Neuronal stem cell (in vitro differentiated cells): ENCODE results near the gene NFASC.
A peak's percentile ranks its signal among the peaks of the same experiment; 100 is the strongest.

Experiments
- DNase-seq: peaks from one replicate; pipeline ENCODE4 v3.0.0-alpha.2; 2013; ENCODE audit warnings: low spot score
- H2AFZ ChIP-seq: one replicate; pipeline ENCODE4 v1.6.1; 2013; ENCODE audit warnings: mild to moderate bottlenecking, low read length, inconsistent platforms
- H2AK5ac ChIP-seq: 2 replicates; pipeline ENCODE4 v1.6.1; 2013; ENCODE audit warnings: low read depth, mild to moderate bottlenecking, inconsistent platforms, low read length, moderate library complexity, mixed read lengths
- H2BK120ac ChIP-seq: 2 replicates; pipeline ENCODE4 v1.6.1; 2013; ENCODE audit warnings: low read depth, mild to moderate bottlenecking, inconsistent platforms, low read length, moderate library complexity, mixed read lengths
- H2BK12ac ChIP-seq: one replicate; pipeline ENCODE4 v1.6.1; 2013; ENCODE audit warnings: low read length, inconsistent platforms
- H2BK15ac ChIP-seq: 2 replicates; pipeline ENCODE4 v1.6.1; 2013; ENCODE audit warnings: mild to moderate bottlenecking, low read length, inconsistent platforms, mixed read lengths
- H2BK5ac ChIP-seq: one replicate; pipeline ENCODE4 v1.6.1; 2013; ENCODE audit warnings: inconsistent platforms, mild to moderate bottlenecking, low read length, moderate library complexity
- H3K14ac ChIP-seq: one replicate; pipeline ENCODE4 v1.6.1; 2013; ENCODE audit warnings: low read length, inconsistent platforms
- H3K18ac ChIP-seq: 2 replicates; pipeline ENCODE4 v1.6.1; 2013; ENCODE audit warnings: low read length, inconsistent platforms
- H3K23ac ChIP-seq: 2 replicates; pipeline ENCODE4 v1.6.1; 2013; ENCODE audit warnings: low read depth, mild to moderate bottlenecking, mixed read lengths, low read length, inconsistent platforms; ENCODE audit not compliant: poor library complexity
- H3K27ac ChIP-seq: replicated peaks from 3 replicates; pipeline ENCODE4 v1.5.1; 2013; ENCODE audit warnings: low read length, inconsistent platforms
- H3K27me3 ChIP-seq, 3 experiments: 2 replicates each; pipeline ENCODE4 v1.6.1; 2013; ENCODE audit warnings: low read length in 3 of 3, mild to moderate bottlenecking in 2 of 3, inconsistent platforms in 1 of 3, low read depth in 1 of 3, mixed read lengths in 1 of 3, moderate library complexity in 1 of 3; ENCODE audit not compliant: control insufficient read depth in 3 of 3, insufficient read depth in 3 of 3
- H3K36me3 ChIP-seq, 2 donors: replicated peaks in 1 of 2; 2 replicates each; pipeline ENCODE4 v1.6.1; 2013; ENCODE audit warnings: low read length in 2 of 2; ENCODE audit not compliant: control insufficient read depth in 2 of 2, insufficient read depth in 2 of 2
- H3K4ac ChIP-seq: 2 replicates; pipeline ENCODE4 v1.6.1; 2013; ENCODE audit warnings: inconsistent platforms, mild to moderate bottlenecking, low read length, moderate library complexity
- H3K4me1 ChIP-seq, 2 donors: 1 replicate in 1 of 2; 2 replicates in 1 of 2; pipeline ENCODE4 v1.6.1; 2013; ENCODE audit warnings: low read length in 2 of 2, low read depth in 1 of 2; ENCODE audit not compliant: control insufficient read depth in 2 of 2, insufficient read depth in 1 of 2
- H3K4me2 ChIP-seq: one replicate; pipeline ENCODE4 v1.6.1; 2013; ENCODE audit warnings: mild to moderate bottlenecking, low read length, inconsistent platforms; ENCODE audit not compliant: insufficient read depth, poor library complexity, severe bottlenecking
- H3K4me3 ChIP-seq, 2 donors: 2 replicates each; pipeline ENCODE4 v1.5.1; 2013; ENCODE audit warnings: low read length in 2 of 2, mild to moderate bottlenecking in 2 of 2, inconsistent platforms in 1 of 2, moderate library complexity in 1 of 2
- H3K79me1 ChIP-seq: one replicate; pipeline ENCODE4 v1.6.1; 2013; ENCODE audit warnings: low read depth, mild to moderate bottlenecking, inconsistent platforms, low read length, moderate library complexity
- H3K9ac ChIP-seq: one replicate; pipeline ENCODE4 v1.6.1; 2013; ENCODE audit warnings: mild to moderate bottlenecking, low read depth, low read length, inconsistent platforms; ENCODE audit not compliant: poor library complexity
- H3K9me3 ChIP-seq, 2 donors: replicated peaks in 1 of 2; 2 replicates each; pipeline versions ENCODE3 to v1.6.1; 2013; ENCODE audit warnings: low read length in 2 of 2, mild to moderate bottlenecking in 2 of 2, inconsistent platforms in 1 of 2, low read depth in 1 of 2, mixed read lengths in 1 of 2, moderate library complexity in 1 of 2; ENCODE audit not compliant: control insufficient read depth in 2 of 2, insufficient read depth in 1 of 2
- H4K8ac ChIP-seq: one replicate; pipeline ENCODE4 v1.6.1; 2013; ENCODE audit warnings: low read depth, mild to moderate bottlenecking, inconsistent platforms, low read length, moderate library complexity
- H4K91ac ChIP-seq: one replicate; pipeline ENCODE4 v1.6.1; 2013; ENCODE audit warnings: low read length, low read depth, mild to moderate bottlenecking, inconsistent platforms; ENCODE audit not compliant: poor library complexity
- WGBS, 2 donors: extraction: QIAGEN DNeasy Blood & Tissue Kit; methylation state at CpG; one replicate each; pipeline ENCODE4 v1.1.7; 2013; ENCODE audit warnings: missing lambda C conversion rate in 2 of 2, mixed read lengths in 1 of 2; ENCODE audit not compliant: insufficient read length in 2 of 2, insufficient replicate concordance in 1 of 2; ENCODE audit errors: extremely low coverage in 2 of 2; 5-methylcytosine and 5-hydroxymethylcytosine counted together

NFASC gene

DNA sequence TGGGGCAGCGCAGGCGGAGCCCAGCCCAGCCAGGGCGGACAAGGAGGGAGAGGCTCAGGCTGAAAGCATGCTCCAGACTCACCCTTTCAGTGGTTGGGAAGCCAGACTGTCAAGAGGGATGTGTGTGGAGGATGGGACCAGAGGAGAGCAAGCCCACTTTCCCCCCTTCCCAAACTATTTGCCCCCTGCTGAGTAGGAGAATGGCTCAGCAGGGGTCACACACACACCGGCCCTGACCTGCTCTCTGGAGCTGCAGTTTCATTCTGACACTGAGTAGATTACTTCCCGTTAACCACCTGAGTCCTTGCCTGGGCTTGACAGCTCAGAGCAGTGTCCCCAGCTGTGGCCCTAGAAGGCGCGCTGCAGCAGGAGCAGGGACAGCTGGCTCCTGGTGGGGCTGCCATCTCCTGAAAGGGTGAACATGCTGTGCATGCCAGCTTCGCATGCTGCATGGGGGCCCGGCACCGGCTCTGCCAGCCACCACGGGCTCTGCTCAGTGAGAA lies 120.7 kb downstream of the NFASC start:
- peaks cover 6 to 45% of the 10 kb centered on the region in 2 donors for H3K4me1 ChIP-seq

DNA sequence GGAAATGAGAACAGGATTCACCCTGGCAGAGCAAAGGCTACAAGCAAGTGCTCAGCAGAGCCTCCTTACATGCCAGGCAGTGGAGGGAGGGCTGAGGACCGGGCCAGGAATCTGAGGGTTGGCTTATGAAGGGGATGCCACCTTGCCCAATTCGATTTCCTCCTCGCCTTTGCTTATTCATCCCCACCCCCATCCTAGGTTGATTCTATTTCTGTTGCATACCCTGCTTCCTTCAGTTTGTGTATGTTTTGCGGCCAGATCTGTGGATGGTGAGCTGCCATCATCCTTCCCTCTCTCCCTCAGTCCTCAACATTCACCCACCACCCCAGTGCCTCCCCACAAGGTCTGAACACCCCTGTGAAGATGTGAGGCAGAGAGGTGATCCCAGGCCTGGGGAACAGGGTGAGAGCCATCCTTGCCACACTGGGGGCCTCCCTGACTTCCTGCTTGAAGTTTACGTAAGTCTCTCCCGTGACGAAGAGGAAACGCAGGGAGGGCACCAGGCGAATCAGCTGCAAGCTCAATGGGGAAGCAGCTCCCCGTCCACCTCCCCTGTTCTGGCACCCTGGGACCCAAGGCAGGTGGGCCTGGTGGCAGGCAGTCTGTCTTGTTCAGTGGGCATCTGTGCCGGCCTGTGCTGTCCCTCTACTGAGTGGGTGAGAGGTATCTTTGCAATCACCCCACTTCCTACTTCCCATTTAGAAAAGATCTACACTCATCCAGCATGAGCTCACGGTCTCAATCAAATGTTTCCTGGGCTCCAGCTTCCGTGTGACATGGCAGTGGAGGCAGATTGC lies 121.7 kb downstream of the NFASC start:
- Histone ChIP-seq H3K14ac (peak overlapping the region; percentile 10), H3K27ac (no peak overlapping the region), H2BK15ac (peak overlapping the region; percentile 72), H3K4me1 (peaks cover 6 to 45% of the 10 kb centered on the region in 2 donors), H2AFZ (no peak overlapping the region), H3K27me3 (peaks cover 0 to 23% (median 0%) of the 10 kb centered on the region in 3 experiments), H3K4me3 (no peak overlapping the region), H3K9me3 (no peaks in the 10 kb centered on the region), H3K23ac (no peak overlapping the region), H4K8ac (no peak overlapping the region), H3K18ac (peak overlapping the region; percentile 32), H2BK120ac (no peak overlapping the region), H3K9ac (no peak overlapping the region), H3K79me1 (no peaks in the 10 kb centered on the region), H3K4ac (no peak overlapping the region), H2AK5ac (peak overlapping the region; percentile 17), H2BK5ac (no peak overlapping the region), H3K4me2 (no peak overlapping the region), H4K91ac (no peak overlapping the region), H3K36me3 (no peaks in the 10 kb centered on the region), H2BK12ac (no peak overlapping the region)
- no CpG with 5 or more reads among the region's 13 CpGs for WGBS, 2 donors
- no peak for DNase-seq

More for the DNA sequence above, 120.7 kb downstream of the NFASC start:
- peak; percentile 50 for DNase-seq
- no peaks in the 10 kb centered on the region for H3K36me3 ChIP-seq
- no peak overlapping the region for H2AFZ ChIP-seq
- no peak overlapping the region for H3K27ac ChIP-seq
- H3K9ac ChIP-seq = no peak overlapping the region
- peak overlapping the region; percentile 48 for H3K23ac ChIP-seq
- H3K4ac ChIP-seq = no peak overlapping the region
- H2BK15ac ChIP-seq = no peak overlapping the region
- no peaks in the 10 kb centered on the region for H3K79me1 ChIP-seq
- H3K27me3 ChIP-seq = peaks cover 0 to 23% (median 0%) of the 10 kb centered on the region in 3 experiments
- H2BK5ac ChIP-seq = peak overlapping the region; percentile 19
- WGBS, 2 donors = no CpG with 5 or more reads among the region's 11 CpGs
- H3K18ac ChIP-seq = no peak overlapping the region
- no peak overlapping the region for H3K4me3 ChIP-seq
- H3K9me3 ChIP-seq = no peaks in the 10 kb centered on the region
- no peak overlapping the region for H4K91ac ChIP-seq
- H2BK12ac ChIP-seq = no peak overlapping the region
- H3K4me2 ChIP-seq = no peak overlapping the region
- H3K14ac ChIP-seq = no peak overlapping the region
- H2BK120ac ChIP-seq = no peak overlapping the region
- H4K8ac ChIP-seq = no peak overlapping the region
- no peak overlapping the region for H2AK5ac ChIP-seq

DNA sequence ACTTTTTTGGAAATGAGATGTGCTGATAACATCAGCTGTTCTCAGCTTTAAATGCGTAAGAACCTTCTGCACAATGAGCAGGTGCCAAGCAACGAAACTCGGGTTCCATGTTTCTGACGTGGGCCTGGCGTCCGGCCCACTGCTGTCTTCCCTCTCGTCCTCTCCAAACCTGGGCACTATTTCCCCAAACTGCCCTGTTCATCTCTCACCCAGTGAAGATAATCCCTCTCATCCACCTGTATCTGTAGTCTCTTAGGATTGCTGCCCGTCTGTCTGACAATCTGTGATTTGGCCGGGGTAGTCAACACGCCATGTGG lies 122.3 kb downstream of the NFASC start:
- Histone ChIP-seq H2AFZ (no peak overlapping the region), H2BK5ac (no peak overlapping the region), H3K27ac (no peak overlapping the region), H4K8ac (no peak overlapping the region), H3K14ac (no peak overlapping the region), H3K27me3 (peaks cover 0 to 23% (median 0%) of the 10 kb centered on the region in 3 experiments), H2BK15ac (no peak overlapping the region), H3K23ac (no peak overlapping the region), H3K36me3 (no peaks in the 10 kb centered on the region), H3K4me1 (peaks cover 6 to 40% of the 10 kb centered on the region in 2 donors), H3K79me1 (no peaks in the 10 kb centered on the region), H2BK120ac (no peak overlapping the region), H2BK12ac (no peak overlapping the region), H2AK5ac (peak overlapping the region; percentile 17), H3K4ac (no peak overlapping the region), H3K4me3 (no peak overlapping the region), H3K9ac (no peak overlapping the region), H3K18ac (no peak overlapping the region), H3K4me2 (no peak overlapping the region), H3K9me3 (no peaks in the 10 kb centered on the region), H4K91ac (no peak overlapping the region)
- no CpG with 5 or more reads among the region's 10 CpGs for WGBS, 2 donors
- no peak for DNase-seq

DNA sequence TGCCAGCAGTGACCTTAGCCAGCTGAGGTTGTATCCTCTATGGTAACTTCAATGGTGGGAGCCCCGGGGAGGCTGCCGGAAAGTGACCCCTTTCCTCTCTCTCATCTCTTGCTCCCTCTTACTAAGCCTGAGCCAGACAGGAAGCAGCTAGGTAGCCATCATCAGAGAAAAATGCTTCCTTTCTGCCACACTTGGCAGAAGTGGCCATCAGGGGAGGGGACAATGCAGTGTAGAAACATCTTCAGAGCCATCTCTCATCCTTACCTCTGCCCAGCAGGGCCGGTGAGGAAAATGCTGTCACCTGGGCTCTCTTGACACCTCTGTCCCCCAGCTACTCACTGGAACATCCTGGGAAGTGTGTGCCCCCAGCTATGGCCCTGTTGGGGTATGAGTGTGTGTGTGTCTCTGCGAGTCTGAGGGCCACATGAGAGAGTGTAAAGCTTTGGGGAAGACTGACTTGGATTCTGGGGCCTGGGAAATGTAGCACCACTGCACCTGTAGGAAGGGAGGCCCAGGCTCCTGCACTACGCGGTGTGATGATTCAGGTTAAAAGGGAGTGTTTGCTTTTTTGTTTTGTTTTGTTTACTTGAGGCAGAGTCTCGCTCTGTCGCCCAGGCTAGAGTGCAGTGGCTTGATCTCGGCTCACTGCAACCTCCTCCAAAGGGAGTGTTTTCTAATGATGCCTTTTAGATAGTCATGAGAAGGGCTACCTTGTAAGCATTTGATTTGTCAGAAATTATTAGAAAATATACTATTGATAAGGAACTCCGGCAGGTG lies 123.6 kb downstream of the NFASC start:
- H2AFZ ChIP-seq = no peak overlapping the region
- no peak overlapping the region for H3K4me3 ChIP-seq
- no peaks in the 10 kb centered on the region for H3K36me3 ChIP-seq
- H3K9me3 ChIP-seq = no peaks in the 10 kb centered on the region
- no CpG with 5 or more reads among the region's 10 CpGs for WGBS, 2 donors
- peaks cover 0 to 26% (median 0%) of the 10 kb centered on the region in 3 experiments for H3K27me3 ChIP-seq
- H3K14ac ChIP-seq = no peak overlapping the region
- no peak overlapping the region for H2BK5ac ChIP-seq
- H3K18ac ChIP-seq = peak overlapping the region; percentile 32
- H3K23ac ChIP-seq = no peak overlapping the region
- no peak overlapping the region for H2BK15ac ChIP-seq
- no peak overlapping the region for H2BK12ac ChIP-seq
- no peak for DNase-seq
- H3K4me1 ChIP-seq = peaks cover 6 to 30% of the 10 kb centered on the region in 2 donors
- peak overlapping the region; percentile 48 for H2AK5ac ChIP-seq
- no peak overlapping the region for H4K91ac ChIP-seq
- H3K9ac ChIP-seq = no peak overlapping the region
- H3K4me2 ChIP-seq = no peak overlapping the region
- no peak overlapping the region for H4K8ac ChIP-seq
- no peak overlapping the region for H3K27ac ChIP-seq
- H3K4ac ChIP-seq = no peak overlapping the region
- H2BK120ac ChIP-seq = no peak overlapping the region
- no peaks in the 10 kb centered on the region for H3K79me1 ChIP-seq
